ENCODE results near the gene COL8A1. TPM values are rescaled to one million over a fixed set of nuclear protein-coding genes. Genes with fewer than 3 reads are reported as not detected.
A peak's percentile ranks its signal among the peaks of the same experiment; 100 is the strongest.

Gene COL8A1
- total and polyA plus RNA-seq, 9 of the 15 experiments (the other 6 are each of a cell fraction or from before 2014, with no cell fraction given) = 0.07 TPM; not detected in 8

GRCh38 chr3:99825004-99825640 lies 186.7 kb downstream of the COL8A1 start (continued):
- TF ChIP-seq, protein P1, sequence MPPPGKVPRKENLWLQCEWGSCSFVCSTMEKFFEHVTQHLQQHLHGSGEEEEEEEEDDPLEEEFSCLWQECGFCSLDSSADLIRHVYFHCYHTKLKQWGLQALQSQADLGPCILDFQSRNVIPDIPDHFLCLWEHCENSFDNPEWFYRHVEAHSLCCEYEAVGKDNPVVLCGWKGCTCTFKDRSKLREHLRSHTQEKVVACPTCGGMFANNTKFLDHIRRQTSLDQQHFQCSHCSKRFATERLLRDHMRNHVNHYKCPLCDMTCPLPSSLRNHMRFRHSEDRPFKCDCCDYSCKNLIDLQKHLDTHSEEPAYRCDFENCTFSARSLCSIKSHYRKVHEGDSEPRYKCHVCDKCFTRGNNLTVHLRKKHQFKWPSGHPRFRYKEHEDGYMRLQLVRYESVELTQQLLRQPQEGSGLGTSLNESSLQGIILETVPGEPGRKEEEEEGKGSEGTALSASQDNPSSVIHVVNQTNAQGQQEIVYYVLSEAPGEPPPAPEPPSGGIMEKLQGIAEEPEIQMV (tag; conservative IDR thresholded peaks at IDR 0.05; ENCODE audit: low read depth) = no peak
- TF ChIP-seq HDAC8 (tag; IDR thresholded peaks at IDR 0.05) (no peak), ZNF239 (CRISPR knock-in tag; IDR thresholded peaks at IDR 0.05) (no peak), TRIM25 (IDR thresholded peaks at IDR 0.05; ENCODE audit: borderline replicate concordance) (no peak), PYGO2 (tag; IDR thresholded peaks at IDR 0.05) (no peak), TCF7 (IDR thresholded peaks at IDR 0.05; ENCODE audit: borderline replicate concordance) (no peak), TAL1 (IDR thresholded peaks at IDR 0.05) (peak; percentile 72), POLR2H (tag; IDR thresholded peaks at IDR 0.05; ENCODE audit: low read depth) (no peak), TAF9B (IDR thresholded peaks at IDR 0.05; ENCODE audit: partially characterized antibody) (peak; percentile 20), ZNF76 (CRISPR knock-in tag; IDR thresholded peaks at IDR 0.05; ENCODE audit: borderline replicate concordance) (no peak), MLX (CRISPR knock-in tag; conservative IDR thresholded peaks at IDR 0.05) (no peak), EP300 (IDR thresholded peaks at IDR 0.05; ENCODE audit: low read length) (peak; percentile 18; the same call in 1 of the 2 replicates), ZNF707 (CRISPR knock-in tag; conservative IDR thresholded peaks at IDR 0.05) (no peak), FOXP1 (CRISPR knock-in tag; IDR thresholded peaks at IDR 0.05) (no peak), SLC30A9 (CRISPR knock-in tag; IDR thresholded peaks at IDR 0.05) (no peak), POLR2A (conservative IDR thresholded peaks at IDR 0.05) (no peak), SAP30 (IDR thresholded peaks at IDR 0.05; ENCODE audit: borderline replicate concordance, insufficient read depth, low read depth, low read length, poor library complexity, severe bottlenecking) (no peak), BRD9 (IDR thresholded peaks at IDR 0.05; ENCODE audit: low read depth, partially characterized antibody) (no peak), CBFA2T2 (conservative IDR thresholded peaks at IDR 0.05) (peak; percentile 32; the same call in 1 of the 2 replicates), EP400 (IDR thresholded peaks at IDR 0.05) (no peak), ZNF316 (IDR thresholded peaks at IDR 0.05) (no peak)
- TF ChIP-seq, protein P2, sequence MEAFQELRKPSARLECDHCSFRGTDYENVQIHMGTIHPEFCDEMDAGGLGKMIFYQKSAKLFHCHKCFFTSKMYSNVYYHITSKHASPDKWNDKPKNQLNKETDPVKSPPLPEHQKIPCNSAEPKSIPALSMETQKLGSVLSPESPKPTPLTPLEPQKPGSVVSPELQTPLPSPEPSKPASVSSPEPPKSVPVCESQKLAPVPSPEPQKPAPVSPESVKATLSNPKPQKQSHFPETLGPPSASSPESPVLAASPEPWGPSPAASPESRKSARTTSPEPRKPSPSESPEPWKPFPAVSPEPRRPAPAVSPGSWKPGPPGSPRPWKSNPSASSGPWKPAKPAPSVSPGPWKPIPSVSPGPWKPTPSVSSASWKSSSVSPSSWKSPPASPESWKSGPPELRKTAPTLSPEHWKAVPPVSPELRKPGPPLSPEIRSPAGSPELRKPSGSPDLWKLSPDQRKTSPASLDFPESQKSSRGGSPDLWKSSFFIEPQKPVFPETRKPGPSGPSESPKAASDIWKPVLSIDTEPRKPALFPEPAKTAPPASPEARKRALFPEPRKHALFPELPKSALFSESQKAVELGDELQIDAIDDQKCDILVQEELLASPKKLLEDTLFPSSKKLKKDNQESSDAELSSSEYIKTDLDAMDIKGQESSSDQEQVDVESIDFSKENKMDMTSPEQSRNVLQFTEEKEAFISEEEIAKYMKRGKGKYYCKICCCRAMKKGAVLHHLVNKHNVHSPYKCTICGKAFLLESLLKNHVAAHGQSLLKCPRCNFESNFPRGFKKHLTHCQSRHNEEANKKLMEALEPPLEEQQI (IDR thresholded peaks at IDR 0.05) = no peak
